COLO668 (cell line): ENCODE results near the gene SPDYE4.
A peak's percentile ranks its signal among the peaks of the same experiment; 100 is the strongest.
"Not testable (repeated sequence)": the region's sequence is repeated elsewhere in the genome, so short reads cannot be mapped to it uniquely, and the experiment has no call there.

Experiments
- DNase-seq: peaks from one replicate; lab custom pipeline; 2025; ENCODE audit not compliant: unreplicated experiment; lab: John Stamatoyannopoulos, UW

The SPDYE4 gene, protein sequence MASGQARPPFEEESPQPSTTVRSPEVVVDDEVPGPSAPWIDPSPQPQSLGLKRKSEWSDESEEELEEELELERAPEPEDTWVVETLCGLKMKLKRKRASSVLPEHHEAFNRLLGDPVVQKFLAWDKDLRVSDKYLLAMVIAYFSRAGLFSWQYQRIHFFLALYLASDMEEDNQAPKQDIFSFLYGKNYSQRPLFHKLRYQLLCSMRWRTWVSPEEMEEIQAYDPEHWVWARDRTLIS

DNA sequence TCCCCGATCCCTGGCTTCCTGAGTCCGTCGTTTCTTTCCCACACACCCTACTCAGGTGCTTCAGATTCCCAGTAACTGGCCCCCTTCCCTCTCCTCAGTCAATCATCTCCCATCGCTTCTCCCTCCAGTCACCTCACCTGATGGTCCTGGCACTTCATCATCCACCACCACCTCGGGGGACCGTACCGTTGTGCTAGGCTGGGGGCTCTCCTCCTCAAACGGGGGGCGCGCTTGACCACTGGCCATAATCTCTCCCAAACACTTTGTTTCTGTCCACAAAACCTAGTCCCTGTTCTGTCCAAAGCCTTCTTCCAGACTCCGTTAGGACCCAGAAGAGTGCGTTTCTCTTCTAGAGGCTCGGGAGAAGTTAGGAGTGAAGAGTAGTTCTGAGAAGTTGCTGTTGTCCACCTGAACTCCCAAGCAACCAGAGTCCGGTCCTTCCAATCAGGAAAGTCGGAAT is at the start of gene SPDYE4:
TSS of gene SPDYE4 (minus strand) at position 410 of the 460 bp plus-strand sequence. CDS start at position 246, 164 bp downstream.
- DNase-seq = no peak

GRCh38 chr17:8806926-8807550 is 48.7 kb upstream of the SPDYE4 start:
- no peak for DNase-seq

DNA sequence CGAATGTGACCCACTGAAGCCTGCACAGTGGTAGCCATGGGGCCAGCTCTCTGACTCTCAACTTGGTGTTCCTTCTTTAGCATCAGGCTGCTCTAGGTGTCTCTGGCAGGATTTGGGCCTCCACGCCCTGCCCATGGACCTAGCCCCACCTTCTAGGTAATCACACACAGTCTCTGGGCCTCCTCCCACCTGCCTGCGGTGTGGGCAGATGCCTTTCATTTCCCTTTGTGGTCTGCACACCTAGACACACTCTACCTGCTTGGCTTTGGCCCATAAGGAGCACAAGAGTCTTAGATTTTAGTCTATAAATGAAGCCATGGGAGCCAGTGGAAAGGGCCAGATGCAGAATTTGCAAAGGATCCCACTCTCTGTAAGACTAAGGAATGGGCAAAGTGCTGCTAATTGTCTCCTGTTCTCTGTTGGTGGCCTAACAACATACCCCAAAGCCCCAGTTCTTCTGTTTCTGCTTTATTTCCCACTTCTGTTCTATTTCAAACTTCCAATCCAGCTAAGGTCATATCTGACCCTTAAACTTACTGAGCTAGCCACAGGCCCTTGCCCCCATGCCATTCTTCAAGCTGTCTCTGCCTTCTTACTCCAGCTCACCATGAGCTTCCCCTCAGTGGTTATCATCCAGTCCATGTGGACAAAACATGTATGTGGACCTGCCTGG is 48.0 kb upstream of the SPDYE4 start:
- DNase-seq = no peak

GRCh38 chr17:8805396-8805795 is 47.0 kb upstream of the SPDYE4 start:
- not testable (repeated sequence) for DNase-seq

DNA sequence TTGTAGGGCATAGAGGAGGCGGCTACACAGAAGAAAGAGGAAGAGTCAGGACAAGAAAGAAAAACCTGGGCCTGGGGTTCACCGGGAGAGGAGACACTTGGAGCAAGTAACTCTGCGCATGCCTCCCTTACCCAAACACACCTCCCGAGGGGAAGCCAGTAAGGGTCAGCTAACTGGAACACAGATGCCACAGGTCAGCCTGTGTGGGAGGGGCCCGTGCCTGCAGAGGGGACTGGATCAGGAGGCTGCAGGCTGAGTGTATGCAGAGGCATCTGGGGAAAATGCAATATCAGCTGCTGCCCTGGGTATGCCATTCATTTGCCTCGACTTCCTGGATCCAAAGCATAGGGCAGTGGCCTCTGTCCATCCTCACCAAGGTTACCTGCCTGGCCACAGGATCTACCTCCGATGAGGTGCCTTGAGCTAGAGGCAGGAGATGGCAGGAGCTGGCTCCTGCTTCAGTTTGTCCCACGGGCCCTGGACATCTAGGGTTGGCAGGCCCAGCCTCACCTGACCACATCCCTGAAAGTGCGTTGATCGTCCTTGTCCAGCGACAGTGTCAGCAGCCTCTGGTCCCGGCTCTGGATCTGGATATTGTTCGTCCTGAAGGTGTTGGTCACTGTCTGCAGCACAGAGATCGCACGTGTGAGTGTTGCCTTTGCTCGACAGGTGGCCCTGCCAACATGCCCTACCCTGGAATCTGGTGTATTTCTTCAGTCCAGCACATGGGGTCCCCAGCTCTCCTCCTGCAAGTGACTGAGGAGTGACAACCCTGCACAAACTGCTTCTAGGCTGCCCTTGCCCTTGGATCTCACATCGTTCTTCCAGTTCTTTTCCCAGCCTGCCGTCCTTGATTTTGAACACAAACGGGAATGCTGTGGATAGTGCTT is 45.4 kb upstream of the SPDYE4 start:
- no peak for DNase-seq

GRCh38 chr17:8801135-8801840 is 42.9 kb upstream of the SPDYE4 start:
- no peak for DNase-seq

DNA sequence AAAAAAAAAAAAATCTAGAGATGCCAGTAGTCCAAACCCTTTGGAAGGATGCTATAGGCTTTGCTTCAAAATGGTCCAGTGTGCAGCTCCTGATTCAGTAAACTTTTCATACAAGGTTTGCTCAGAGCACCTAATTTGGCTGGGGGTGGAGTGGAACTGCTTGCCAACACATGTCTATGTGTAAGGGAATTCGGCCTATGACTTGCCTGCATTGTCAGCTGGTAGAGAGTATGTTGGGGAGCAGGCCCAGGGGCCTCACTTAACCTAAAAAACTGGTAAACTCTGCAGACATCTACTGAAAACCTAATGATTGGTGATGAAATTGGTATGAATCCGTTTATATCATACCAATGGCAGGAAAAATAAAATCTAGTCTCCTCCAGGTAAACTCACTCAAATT is 42.3 kb upstream of the SPDYE4 start:
- no peak for DNase-seq

GRCh38 chr17:8799570-8800212 is 41.3 kb upstream of the SPDYE4 start:
- no peak for DNase-seq

DNA sequence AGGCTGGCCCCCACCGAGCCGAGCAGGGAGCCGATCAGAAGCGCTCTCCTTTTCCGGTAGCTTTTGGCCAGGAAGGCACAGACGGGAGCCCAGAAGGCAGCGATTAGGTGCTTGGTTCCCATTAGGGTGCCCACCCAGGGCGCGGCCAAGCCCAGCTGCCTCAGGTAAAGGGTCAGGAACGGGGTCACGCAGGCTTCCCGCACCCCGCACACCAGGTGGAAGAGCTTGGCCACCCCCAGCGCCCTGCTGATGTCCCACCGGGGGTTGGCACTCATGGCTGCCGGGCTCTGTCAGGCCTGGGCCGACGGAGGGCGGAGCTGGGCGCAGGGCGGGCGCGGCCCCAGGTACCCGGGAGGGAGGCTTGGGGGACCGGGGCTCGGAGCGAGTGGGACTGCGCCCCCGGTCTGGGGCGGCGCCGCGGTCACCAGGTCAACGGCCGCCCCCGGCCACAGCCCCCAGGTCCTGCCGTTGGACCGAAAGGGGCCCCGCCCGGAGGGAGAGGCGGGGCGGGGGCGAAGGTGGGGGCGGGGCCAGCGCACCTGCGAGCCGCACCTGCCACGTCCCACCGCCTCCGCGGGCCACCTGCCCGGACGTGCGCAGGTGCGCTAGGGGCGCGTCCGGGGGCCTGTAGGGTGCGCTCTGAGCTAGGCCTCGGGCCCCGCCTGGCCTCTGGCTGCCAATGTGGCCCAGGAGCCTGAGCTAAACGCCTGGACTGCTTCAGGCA is 40.7 kb upstream of the SPDYE4 start, which contains the start of gene MFSD6L:
TSS of gene MFSD6L (minus strand) at position 520 of the 724 bp plus-strand sequence. CDS start at position 275, 245 bp downstream.
- DNase-seq = peak; percentile 60

GRCh38 chr17:8798176-8798845 is 40.0 kb upstream of the SPDYE4 start:
- DNase-seq = no peak

DNA sequence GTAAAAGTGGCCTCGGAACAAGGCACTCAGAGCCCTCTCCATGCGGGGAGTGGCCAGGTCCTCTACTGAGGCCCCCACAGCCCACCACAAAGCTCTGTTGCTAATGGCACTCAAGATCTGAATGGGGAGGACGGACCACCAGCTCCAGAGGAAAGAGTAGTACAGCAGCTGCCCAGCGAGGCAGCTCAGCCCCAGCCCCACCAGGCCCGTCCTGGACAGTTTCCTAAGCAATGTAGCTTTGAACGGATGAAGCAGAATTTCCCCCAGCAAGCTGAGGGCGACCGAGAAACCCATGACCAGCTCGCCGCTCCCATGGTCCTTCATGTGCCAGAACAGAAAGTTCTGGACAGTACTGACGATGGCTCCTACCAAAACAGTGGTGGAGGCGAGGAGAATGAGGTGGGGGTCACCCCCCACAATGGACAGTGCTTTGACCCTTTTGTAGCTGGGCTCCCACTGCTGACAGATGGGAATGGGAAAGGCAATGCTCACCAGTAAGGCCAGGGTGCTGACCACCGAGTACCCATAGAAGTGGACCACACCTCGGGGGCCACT is 39.4 kb upstream of the SPDYE4 start:
- DNase-seq = no peak

DNA sequence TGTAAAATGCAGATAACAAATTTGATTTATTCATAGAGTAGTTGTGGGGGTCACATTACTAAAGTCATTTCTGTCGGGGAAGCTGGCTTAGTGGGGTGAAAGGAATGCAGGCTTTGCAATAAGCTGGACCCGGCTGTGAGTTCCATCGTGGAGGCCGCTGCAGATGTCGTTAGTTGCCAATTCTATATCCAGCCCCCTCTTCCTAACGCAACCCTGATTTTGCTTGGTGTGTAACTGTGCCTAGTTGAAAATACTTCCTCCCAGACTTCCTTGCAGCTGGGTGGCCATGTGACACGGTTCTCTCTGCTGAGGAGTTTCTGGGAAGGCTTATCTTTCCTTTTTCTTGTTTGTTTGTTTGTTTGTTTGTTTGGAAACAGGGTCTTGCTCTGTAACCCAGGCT is 36.3 kb upstream of the SPDYE4 start:
- no peak for DNase-seq

DNA sequence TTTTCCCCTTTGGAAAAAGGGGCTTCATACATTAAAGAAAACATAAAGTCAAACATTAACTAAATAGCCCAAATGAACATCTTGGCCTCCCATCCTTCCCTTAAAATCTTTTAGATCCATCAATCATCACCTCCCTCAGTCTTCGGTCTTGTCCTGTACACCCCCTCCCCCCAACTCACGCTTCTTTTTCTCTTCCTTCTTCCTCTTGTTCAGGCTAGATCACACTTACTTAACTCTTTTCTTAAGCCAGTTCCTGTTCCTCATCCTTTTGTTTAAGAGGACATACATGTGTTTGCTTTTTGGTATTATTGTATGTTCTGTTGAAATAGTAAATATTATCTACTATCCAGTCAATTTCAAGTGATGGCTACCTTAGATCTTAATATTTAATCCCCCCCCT is 35.3 kb upstream of the SPDYE4 start:
- DNase-seq = no peak

- no peak for DNase-seq
Observed at GRCh38 chr17:8792646-8793045, 34.3 kb upstream of the SPDYE4 start.

DNA sequence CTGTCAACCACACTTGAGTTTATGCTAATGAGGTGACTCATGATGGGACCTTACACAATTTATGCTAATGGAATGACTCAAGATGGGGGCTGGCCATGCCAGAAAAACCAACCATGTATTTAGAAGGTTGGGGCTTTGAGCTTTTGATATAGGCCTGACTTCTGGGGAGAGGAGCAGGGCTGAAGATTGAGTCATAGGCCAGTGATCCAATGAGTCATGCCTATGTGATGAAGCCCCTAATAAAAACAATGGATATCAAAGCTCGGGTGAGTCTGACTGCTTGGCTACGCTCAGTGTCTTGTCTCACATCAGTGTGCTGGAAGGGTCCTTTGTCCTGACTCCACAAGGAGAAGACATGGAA is 33.5 kb upstream of the SPDYE4 start:
- DNase-seq = no peak

DNA sequence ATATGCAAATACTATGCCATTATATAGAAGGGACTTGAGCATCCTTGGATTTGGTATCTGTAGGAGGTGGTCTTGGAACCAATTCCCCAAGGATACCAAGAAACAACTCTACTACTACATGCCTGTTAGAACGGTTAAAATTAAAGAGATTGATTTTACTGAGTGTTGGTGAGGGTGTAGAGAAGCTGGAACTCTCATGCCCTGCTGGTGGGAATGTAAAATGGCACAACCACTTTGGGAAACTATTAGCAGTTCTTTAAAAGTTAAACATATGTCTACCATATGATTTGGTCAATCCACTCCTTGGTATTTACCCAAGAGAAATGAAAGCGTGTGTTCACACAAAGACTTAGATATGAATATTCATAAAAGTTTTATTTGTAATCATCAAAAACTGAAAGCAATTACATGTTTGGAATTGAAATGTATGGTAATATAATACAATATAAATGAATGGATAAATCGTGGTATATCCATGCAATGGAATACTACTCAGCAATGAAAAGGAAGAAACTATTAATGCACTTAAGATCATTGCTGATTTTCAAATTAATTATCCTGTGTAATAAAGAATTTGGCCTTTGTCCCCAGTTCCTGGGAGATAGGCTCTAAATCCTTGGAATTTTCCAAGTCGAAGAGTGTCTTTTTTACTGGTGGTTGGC is 33.0 kb upstream of the SPDYE4 start:
- no peak for DNase-seq

DNA sequence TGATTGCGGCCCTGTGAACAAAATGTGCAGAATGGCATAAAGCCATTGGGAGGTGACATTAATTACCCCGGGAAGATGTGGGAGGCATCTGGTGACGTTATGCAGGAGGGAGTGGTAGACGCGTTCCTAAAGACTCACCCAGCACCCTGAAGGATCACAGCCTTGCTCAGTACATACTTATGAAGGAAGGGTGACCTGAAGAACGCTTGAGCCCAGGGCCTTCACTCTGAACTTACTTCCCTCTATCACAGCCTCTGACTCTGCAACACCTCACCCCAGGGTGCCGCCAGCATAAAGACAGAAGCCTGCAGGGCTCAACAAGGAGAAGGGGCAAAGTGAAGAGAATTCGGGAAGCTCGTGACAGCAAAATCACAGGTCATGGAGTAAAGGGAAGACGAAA is 31.4 kb upstream of the SPDYE4 start:
- no peak for DNase-seq

GRCh38 chr17:8788998-8789397 is 30.7 kb upstream of the SPDYE4 start:
- DNase-seq = no peak
